ENCODE measurements around the gene SMIM1. TPM values are rescaled to one million over a fixed set of nuclear protein-coding genes. Genes with fewer than 3 reads are reported as not detected.

The SMIM1 gene
- total RNA-seq, 6 experiments from 2014 or later = 2.6 to 8.7 (median 4.6) TPM

DNA sequence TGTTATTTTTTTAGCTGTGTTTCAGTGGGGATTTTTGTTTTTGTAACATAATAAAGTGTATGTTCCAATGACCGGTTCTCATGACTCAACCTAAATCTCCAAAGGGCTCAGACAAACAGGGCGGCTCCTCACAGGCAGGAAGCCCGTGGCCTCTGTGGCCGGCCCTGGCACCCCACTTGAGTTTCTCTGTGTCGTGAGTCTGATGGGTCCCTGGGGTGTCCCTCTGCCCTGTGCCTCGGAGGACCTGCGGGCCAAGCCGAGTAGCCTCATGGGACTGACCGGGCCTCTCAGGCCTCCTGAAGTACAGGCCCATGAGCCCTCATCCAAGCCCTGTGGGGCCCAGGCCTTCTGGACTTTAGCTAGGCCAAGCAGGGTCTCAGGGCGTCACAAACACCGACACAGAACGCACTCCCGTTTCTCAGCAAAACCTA lies 36.4 kb upstream of the SMIM1 start:
- WGBS (ENCODE audit: insufficient coverage, low coverage, low lambda C conversion rate, missing lambda C conversion rate) = 94% methylated on average over 8 of the region's 13 CpGs
- intact Hi-C loops (cut with DNase I) = no loop called here
- Histone ChIP-seq H3K36me3 (peaks cover 0 to 20% (median under 1%) of the 10 kb centered on the region in 4 donors), H3K27ac (no peak overlapping the region), H3K4me1 (peaks cover 0 to 15% (median 0%) of the 10 kb centered on the region in 4 donors), H3K4me3 (no peak overlapping the region), H3K27me3 (no peaks in the 10 kb centered on the region), H3K9me3 (no peaks in the 10 kb centered on the region)
- TF ChIP-seq, protein P1, sequence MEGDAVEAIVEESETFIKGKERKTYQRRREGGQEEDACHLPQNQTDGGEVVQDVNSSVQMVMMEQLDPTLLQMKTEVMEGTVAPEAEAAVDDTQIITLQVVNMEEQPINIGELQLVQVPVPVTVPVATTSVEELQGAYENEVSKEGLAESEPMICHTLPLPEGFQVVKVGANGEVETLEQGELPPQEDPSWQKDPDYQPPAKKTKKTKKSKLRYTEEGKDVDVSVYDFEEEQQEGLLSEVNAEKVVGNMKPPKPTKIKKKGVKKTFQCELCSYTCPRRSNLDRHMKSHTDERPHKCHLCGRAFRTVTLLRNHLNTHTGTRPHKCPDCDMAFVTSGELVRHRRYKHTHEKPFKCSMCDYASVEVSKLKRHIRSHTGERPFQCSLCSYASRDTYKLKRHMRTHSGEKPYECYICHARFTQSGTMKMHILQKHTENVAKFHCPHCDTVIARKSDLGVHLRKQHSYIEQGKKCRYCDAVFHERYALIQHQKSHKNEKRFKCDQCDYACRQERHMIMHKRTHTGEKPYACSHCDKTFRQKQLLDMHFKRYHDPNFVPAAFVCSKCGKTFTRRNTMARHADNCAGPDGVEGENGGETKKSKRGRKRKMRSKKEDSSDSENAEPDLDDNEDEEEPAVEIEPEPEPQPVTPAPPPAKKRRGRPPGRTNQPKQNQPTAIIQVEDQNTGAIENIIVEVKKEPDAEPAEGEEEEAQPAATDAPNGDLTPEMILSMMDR (IDR thresholded peaks at IDR 0.05) = no peak
- no peak for TF ChIP-seq POLR2A (IDR thresholded peaks at IDR 0.05)
- no peak for ATAC-seq
- no peak for DNase-seq

GRCh38 chr1:3736708-3737107 lies 35.8 kb upstream of the SMIM1 start:
- WGBS (ENCODE audit: insufficient coverage, low coverage, low lambda C conversion rate, missing lambda C conversion rate) = 82% methylated on average over 13 of the region's 14 CpGs
- Histone ChIP-seq H3K4me1 (peaks cover 0 to 15% (median 0%) of the 10 kb centered on the region in 4 donors), H3K36me3 (peaks cover 0 to 21% (median under 1%) of the 10 kb centered on the region in 4 donors), H3K27me3 (no peaks in the 10 kb centered on the region), H3K4me3 (no peak overlapping the region), H3K27ac (no peak overlapping the region), H3K9me3 (no peaks in the 10 kb centered on the region)
- TF ChIP-seq, protein P1 (IDR thresholded peaks at IDR 0.05) = no peak
- no peak for TF ChIP-seq POLR2A (IDR thresholded peaks at IDR 0.05)
- ATAC-seq = no peak
- intact Hi-C loops (cut with DNase I) = no loop called here
- DNase-seq = no peak

DNA sequence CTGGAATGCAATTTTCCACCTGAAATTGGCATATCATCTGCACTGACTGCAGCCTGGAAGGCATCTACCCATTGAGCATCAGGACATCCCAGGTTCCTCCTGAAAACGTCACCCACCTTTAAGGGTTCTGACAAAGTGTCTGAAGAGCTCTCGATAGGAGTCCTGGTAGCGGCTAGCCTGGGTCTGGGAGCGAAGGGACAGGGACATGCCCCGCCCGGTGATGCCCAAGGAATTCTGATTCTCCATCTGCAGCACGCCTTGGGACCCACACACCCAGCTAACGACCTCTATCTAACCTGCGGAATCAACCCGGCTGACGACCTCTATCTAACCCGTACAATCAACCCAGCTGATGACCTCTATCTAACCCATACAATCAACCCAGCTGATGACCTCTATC lies 33.6 kb upstream of the SMIM1 start:
- H3K36me3 ChIP-seq = peaks cover 0 to 31% (median 4%) of the 10 kb centered on the region in 4 donors

DNA sequence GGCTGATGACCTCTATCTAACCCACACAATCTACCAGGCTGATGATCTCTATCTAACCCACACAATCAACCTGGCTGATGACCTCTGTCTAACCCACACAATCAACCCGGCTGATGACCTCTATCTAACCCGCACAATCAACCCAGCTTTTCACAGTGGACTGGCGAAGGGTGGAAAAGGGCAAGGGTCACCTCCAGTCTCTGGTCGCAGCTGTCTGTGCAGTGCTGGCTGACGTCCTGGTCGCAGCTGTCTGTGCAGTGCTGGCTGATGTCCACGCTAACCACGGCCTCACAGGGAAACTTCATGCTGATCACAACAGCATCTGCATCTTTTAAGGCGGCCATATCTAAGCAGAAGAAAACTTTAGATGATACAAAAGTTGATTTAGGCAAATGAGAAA lies 32.5 kb upstream of the SMIM1 start:
- Histone ChIP-seq H3K4me3 (no peak overlapping the region), H3K9me3 (no peaks in the 10 kb centered on the region), H3K4me1 (peaks cover 0 to 7% (median 0%) of the 10 kb centered on the region in 4 donors), H3K36me3 (peaks cover 0 to 31% (median 4%) of the 10 kb centered on the region in 4 donors), H3K27me3 (no peaks in the 10 kb centered on the region), H3K27ac (no peak overlapping the region)
- WGBS (ENCODE audit: insufficient coverage, low coverage, low lambda C conversion rate, missing lambda C conversion rate) = 38% methylated on average over 9 of the region's 9 CpGs
- peak; percentile 96 to 99 (median 98) for ATAC-seq
- peak; percentile 78 to 88 (median 88) for DNase-seq
- intact Hi-C loops (cut with DNase I) = no loop called here
- TF ChIP-seq, protein P1 (IDR thresholded peaks at IDR 0.05) = no peak
- no peak for TF ChIP-seq POLR2A (IDR thresholded peaks at IDR 0.05)

More for the DNA sequence above, 33.6 kb upstream of the SMIM1 start:
- Histone ChIP-seq H3K4me3 (no peak overlapping the region), H3K27me3 (no peaks in the 10 kb centered on the region), H3K4me1 (peaks cover 0 to 8% (median 0%) of the 10 kb centered on the region in 4 donors), H3K27ac (no peak overlapping the region), H3K9me3 (no peaks in the 10 kb centered on the region)
- WGBS (ENCODE audit: insufficient coverage, low coverage, low lambda C conversion rate, missing lambda C conversion rate) = 75% methylated on average over 3 of the region's 12 CpGs
- intact Hi-C loops (cut with DNase I) = no loop called here
- ATAC-seq (no peak), DNase-seq (no peak)
- TF ChIP-seq, protein P1 (IDR thresholded peaks at IDR 0.05) = no peak
- TF ChIP-seq POLR2A (IDR thresholded peaks at IDR 0.05) = no peak

All from right lobe of liver (tissue), 6 donors.